Aorta (tissue), 5 donors: Measurements from ENCODE around the gene AVPI1. TPM values are rescaled to one million over a fixed set of nuclear protein-coding genes. Genes with fewer than 3 reads are reported as not detected.
"Not testable (repeated sequence)": the region's sequence is repeated elsewhere in the genome, so short reads cannot be mapped to it uniquely, and the experiment has no call there.

Source experiments
- ATAC-seq: fragments of 200-7000 bp; cut with Tn5 transposase; one replicate; pipeline ENCODE4 v1.9.1; 2022; ENCODE audit warnings: moderate library complexity; ENCODE audit not compliant: low FRiP score
- DNase-seq, 2 donors: peaks; one replicate each; pipeline ENCODE4 v3.0.0-alpha.2; 2020
- H3K27ac ChIP-seq, 2 donors: one replicate each; pipeline ENCODE4 v1.5.1; 2013; ENCODE audit warnings: low read length in 2 of 2, mild to moderate bottlenecking in 2 of 2, moderate library complexity in 2 of 2, control low read depth in 1 of 2, inconsistent platforms in 1 of 2, low read depth in 1 of 2
- H3K27me3 ChIP-seq, 2 donors: one replicate each; pipeline ENCODE4 v1.6.1; 2013; ENCODE audit warnings: control low read depth in 1 of 2, low read length in 1 of 2, mild to moderate bottlenecking in 1 of 2, moderate library complexity in 1 of 2; ENCODE audit not compliant: insufficient read depth in 2 of 2, control insufficient read depth in 1 of 2
- H3K36me3 ChIP-seq, 2 donors: one replicate each; pipeline ENCODE4 v1.6.1; 2013; ENCODE audit warnings: control low read depth in 1 of 2, low read length in 1 of 2, mild to moderate bottlenecking in 1 of 2; ENCODE audit not compliant: insufficient read depth in 2 of 2, control insufficient read depth in 1 of 2
- H3K4me1 ChIP-seq, 2 donors: one replicate each; pipeline ENCODE4 v1.6.1; 2013; ENCODE audit warnings: low read length in 2 of 2, control low read depth in 1 of 2, mild to moderate bottlenecking in 1 of 2, moderate library complexity in 1 of 2; ENCODE audit not compliant: insufficient read depth in 2 of 2, control insufficient read depth in 1 of 2
- H3K4me3 ChIP-seq, 2 donors: one replicate each; pipeline ENCODE4 v1.5.1; 2013; ENCODE audit warnings: low read length in 2 of 2, control low read depth in 1 of 2, mild to moderate bottlenecking in 1 of 2
- H3K9me3 ChIP-seq: one replicate; pipeline ENCODE4 v1.6.1; 2013; ENCODE audit warnings: mild to moderate bottlenecking, low read length; ENCODE audit not compliant: control insufficient read depth
- WGBS, 2 donors: extraction: QIAGEN DNeasy Blood & Tissue Kit; methylation state at CpG; one replicate each; pipeline ENCODE4 v1.1.7; 2013; 5-methylcytosine and 5-hydroxymethylcytosine counted together
- intact Hi-C, 2 donors: fragments of 100-400 bp; cut with DNase I; formaldehyde crosslinking; loops; one replicate each; pipeline versions ENCODE4 v1.14.2 to v1.15.0; 2022
- polyA plus RNA-seq, 2 donors: library from polyadenylated mRNA; stranded (reverse); fragments of 200-250 nt; gene quantifications; one replicate each; pipeline ENCODE4 v1.2.3, GENCODE V29; 2013
- total RNA-seq, 2 donors: library from RNA; stranded (reverse); fragmentation: NEBNext Ultra II Directional; extraction: Animal tissue kit (Norgen Biotek cat#: 25700); gene quantifications; one replicate each; pipeline ENCODE4 v1.2.1, GENCODE V29; 2021
- donor health status: healthy with polysubstance abuse.
- donor health status: Bipolar disorder and iron deficiency.
- donor health status: DM: no; HTN: no; CAD: no.
- donor health status: DM: no; HTN: no; CAD: no.
- donor health status: DM: yes; HTN: yes; CAD: no.

Gene AVPI1
- total and polyA plus RNA-seq, 4 donors, result 12.4 to 18.3 (median 16.1) TPM

DNA sequence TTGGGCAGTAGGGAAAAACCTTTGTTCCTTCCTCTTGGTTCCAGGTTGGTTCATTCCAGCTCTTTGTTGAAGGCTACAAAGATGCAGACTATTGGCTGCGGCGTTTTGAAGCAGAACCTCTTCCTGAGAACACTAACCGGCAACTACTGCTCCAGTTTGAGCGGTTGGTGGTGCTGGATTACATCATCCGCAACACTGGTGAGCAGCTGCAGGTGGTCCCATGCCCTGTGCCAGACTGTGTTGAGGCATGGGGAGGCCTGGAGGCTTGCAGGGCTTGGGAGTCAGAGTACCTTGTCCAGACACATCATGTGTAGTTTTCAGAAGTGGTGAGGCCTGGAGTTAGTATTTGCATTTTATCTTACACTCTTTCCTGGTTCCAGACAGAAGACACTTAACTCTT, 30.3 kb downstream of the AVPI1 start:
- no peak overlapping the region for H3K4me3 ChIP-seq
- H3K27ac ChIP-seq, result no peak overlapping the region
- H3K27me3 ChIP-seq, result no peaks in the 10 kb centered on the region
- peaks cover 3 to 6% of the 10 kb centered on the region in 2 donors for H3K36me3 ChIP-seq
- ATAC-seq (no peak), DNase-seq (no peak)
- intact Hi-C loops, result no loop called here
- H3K9me3 ChIP-seq, result no peaks in the 10 kb centered on the region
- H3K4me1 ChIP-seq, result no peaks in the 10 kb centered on the region
- 91 to 94% methylated on average over 5 of the region's 5 CpGs for WGBS, 2 donors

- no peak for DNase-seq
- WGBS, 2 donors, result 92 to 94% methylated on average over 3 of the region's 3 CpGs
- ATAC-seq, result no peak
These were observed 35.3 kb downstream of the AVPI1 start for GRCh38 chr10:97651773-97652172.

DNA sequence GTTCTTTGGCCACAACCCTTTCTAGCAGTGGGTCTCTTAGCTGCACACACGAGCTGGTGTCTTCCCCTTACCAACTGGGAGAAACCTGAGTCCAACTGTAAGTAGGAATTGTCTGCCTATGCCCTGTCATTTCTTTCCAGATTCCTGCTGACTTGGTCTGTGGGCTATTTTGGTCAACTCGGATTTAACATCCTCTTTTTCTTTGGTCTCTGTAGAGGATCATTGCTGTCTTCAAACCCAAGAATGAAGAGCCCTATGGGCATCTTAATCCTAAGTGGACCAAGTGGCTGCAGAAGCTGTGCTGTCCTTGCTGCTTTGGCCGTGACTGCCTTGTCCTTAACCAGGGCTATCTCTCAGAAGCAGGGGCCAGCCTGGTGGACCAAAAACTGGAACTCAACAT, 36.3 kb downstream of the AVPI1 start:
- Histone ChIP-seq H3K36me3 (peaks cover 3 to 5% of the 10 kb centered on the region in 2 donors), H3K4me1 (peaks cover 2 to 4% of the 10 kb centered on the region in 2 donors), H3K27me3 (no peaks in the 10 kb centered on the region), H3K27ac (no peak overlapping the region), H3K4me3 (no peak overlapping the region), H3K9me3 (no peaks in the 10 kb centered on the region)
- ATAC-seq, result no peak
- no peak for DNase-seq
- intact Hi-C loops, result no loop called here
- WGBS, 2 donors, result 91 to 94% methylated on average over 3 of the region's 3 CpGs

More at GRCh38 chr10:97651773-97652172, 35.3 kb downstream of the AVPI1 start:
- Histone ChIP-seq H3K4me3 (no peak overlapping the region), H3K4me1 (peaks cover 2 to 4% of the 10 kb centered on the region in 2 donors), H3K27me3 (no peaks in the 10 kb centered on the region), H3K36me3 (peaks cover 3 to 6% of the 10 kb centered on the region in 2 donors), H3K9me3 (no peaks in the 10 kb centered on the region), H3K27ac (no peak overlapping the region)
- intact Hi-C loops, result no loop called here

DNA sequence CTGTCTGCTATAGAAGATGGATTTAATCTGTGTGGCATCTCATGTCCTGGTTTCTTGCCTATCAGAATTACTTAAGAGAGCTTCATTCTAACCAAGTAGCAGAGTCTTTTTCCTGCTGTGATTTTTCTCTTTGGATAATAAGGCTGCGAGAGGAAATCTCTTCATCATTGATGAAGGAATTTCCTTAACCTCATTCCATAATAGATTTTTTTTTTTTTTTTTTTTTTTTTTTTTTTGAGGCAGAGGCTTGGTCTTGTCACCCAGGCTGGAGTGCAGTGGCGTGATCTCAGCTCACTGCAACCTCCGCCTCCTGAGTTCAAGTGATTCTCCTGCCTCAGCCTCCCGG, 37.7 kb downstream of the AVPI1 start:
- H3K9me3 ChIP-seq, DNase-seq, H3K27me3 ChIP-seq, H3K4me1 ChIP-seq, H3K4me3 ChIP-seq, intact Hi-C loops, ATAC-seq, H3K27ac ChIP-seq, H3K36me3 ChIP-seq: not testable (repeated sequence)
- 96 to 97% methylated on average over 4 of the region's 4 CpGs for WGBS, 2 donors

- ATAC-seq, result peak; percentile 81
- DNase-seq, result no peak
- Histone ChIP-seq H3K27me3 (no peaks in the 10 kb centered on the region), H3K4me3 (no peak overlapping the region), H3K4me1 (peaks cover 2 to 4% of the 10 kb centered on the region in 2 donors), H3K27ac (no peak overlapping the region), H3K9me3 (no peaks in the 10 kb centered on the region), H3K36me3 (peaks cover 0 to 7% of the 10 kb centered on the region in 2 donors)
- WGBS, 2 donors, result 72 to 73% methylated on average over 5 of the region's 5 CpGs
- intact Hi-C loops, result no loop called here
These were observed 38.3 kb downstream of the AVPI1 start for GRCh38 chr10:97648562-97649404.

DNA sequence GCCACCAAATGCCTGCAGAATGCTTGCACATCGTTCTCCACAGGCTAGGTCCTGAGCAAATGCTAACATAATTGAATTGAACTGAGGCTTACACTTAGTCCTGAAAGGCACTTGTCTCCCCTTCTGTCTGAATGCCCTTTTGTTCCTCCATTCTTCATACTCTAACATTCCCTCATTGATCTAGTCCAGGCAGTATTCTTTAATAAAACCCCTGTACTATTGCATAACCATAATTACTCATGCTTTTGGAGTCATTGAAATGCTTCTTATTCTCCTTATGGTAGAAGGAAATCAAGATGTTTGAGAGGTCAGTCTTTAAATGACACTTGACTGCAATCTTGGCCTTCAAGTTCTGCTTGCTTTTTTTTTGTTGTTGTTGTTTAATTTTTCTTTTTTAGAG, 39.5 kb downstream of the AVPI1 start:
- Histone ChIP-seq H3K27me3 (no peaks in the 10 kb centered on the region), H3K4me3 (no peak overlapping the region), H3K4me1 (peaks cover 2 to 4% of the 10 kb centered on the region in 2 donors), H3K36me3 (peaks cover 0 to 4% of the 10 kb centered on the region in 2 donors), H3K9me3 (no peaks in the 10 kb centered on the region), H3K27ac (no peak overlapping the region)
- DNase-seq (no peak), ATAC-seq (no peak)
- WGBS, 2 donors, result 84 to 85% methylated on average over 1 of the region's 1 CpG
- intact Hi-C loops, result no loop called here

- WGBS, 2 donors, result 86 to 90% methylated on average over 4 of the region's 4 CpGs
These were observed 42.1 kb downstream of the AVPI1 start for GRCh38 chr10:97644936-97645335.

DNA sequence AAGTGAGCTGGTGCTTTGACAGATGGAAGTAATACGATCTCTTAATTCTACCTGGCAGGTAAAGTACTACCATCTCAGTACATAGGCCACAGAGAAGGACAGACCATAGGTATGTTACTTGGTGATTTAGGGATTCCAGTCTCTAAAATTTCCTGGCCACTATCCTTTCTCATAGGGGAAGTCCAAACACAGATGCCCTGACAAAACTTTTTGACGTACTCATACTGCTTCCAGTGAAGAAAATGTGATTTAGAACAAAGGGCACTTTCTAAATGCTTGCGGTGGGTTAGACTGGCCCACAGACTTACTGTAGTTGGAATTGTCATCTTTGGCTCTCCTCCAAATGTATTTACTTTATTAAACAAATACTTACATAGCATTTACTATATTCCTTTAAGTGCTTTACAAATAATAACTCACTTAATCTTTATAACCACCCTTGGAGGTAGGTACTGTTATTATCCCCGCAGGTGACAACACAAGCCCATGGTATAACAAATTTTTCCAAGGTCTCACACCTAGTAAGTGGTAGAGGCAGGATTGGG, 43.5 kb downstream of the AVPI1 start:
- no peak overlapping the region for H3K27ac ChIP-seq
- H3K9me3 ChIP-seq, result no peaks in the 10 kb centered on the region
- intact Hi-C loops, result no loop called here
- H3K4me3 ChIP-seq, result no peak overlapping the region
- WGBS, 2 donors, result 96 to 97% methylated on average over 4 of the region's 4 CpGs
- ATAC-seq (no peak), DNase-seq (no peak)
- peaks cover 0 to 2% of the 10 kb centered on the region in 2 donors for H3K36me3 ChIP-seq
- H3K4me1 ChIP-seq, result no peaks in the 10 kb centered on the region
- no peaks in the 10 kb centered on the region for H3K27me3 ChIP-seq

More at GRCh38 chr10:97644936-97645335, 42.1 kb downstream of the AVPI1 start:
- DNase-seq (no peak), ATAC-seq (no peak)
- Histone ChIP-seq H3K36me3 (peaks cover 0 to 2% of the 10 kb centered on the region in 2 donors), H3K27me3 (no peaks in the 10 kb centered on the region), H3K4me3 (no peak overlapping the region), H3K9me3 (no peaks in the 10 kb centered on the region), H3K27ac (no peak overlapping the region), H3K4me1 (peaks cover 2 to 4% of the 10 kb centered on the region in 2 donors)
- intact Hi-C loops, result no loop called here
